ENCODE results near the gene DYNLT5. TPM values are rescaled to one million over a fixed set of nuclear protein-coding genes. Genes with fewer than 3 reads are reported as not detected.

DYNLT5 gene
- not detected in 2 replicates for total RNA-seq

GRCh38 chr1:66752000-66752592, at the start of gene DYNLT5:
DYNLT5 (plus strand) TSS chr1:66752459; CDS start chr1:66754659, 2,200 bp downstream.
- Histone ChIP-seq H3K36me3 (ENCODE audit: control insufficient read depth, insufficient read depth, low read length) (no peaks in the 10 kb centered on the region), H3K27me3 (ENCODE audit: control insufficient read depth, insufficient read depth, low read length) (no peaks in the 10 kb centered on the region), H3K4me3 (ENCODE audit: low read depth, low read length) (peak within 1 kb of the TSS; percentile 31)
- TF ChIP-seq CTCF (IDR thresholded peaks at IDR 0.05; ENCODE audit: insufficient read depth, low read length, poor library complexity, severe bottlenecking) = peak; percentile 39
- DNase-seq (ENCODE audit: low read depth) = no peak

GRCh38 chr1:66704177-66704875, 47.9 kb upstream of the DYNLT5 start:
- no peaks in the 10 kb centered on the region for H3K27me3 ChIP-seq (ENCODE audit: control insufficient read depth, insufficient read depth, low read length)
- no peaks in the 10 kb centered on the region for H3K36me3 ChIP-seq (ENCODE audit: control insufficient read depth, insufficient read depth, low read length)
- DNase-seq (ENCODE audit: low read depth) = no peak
- H3K4me3 ChIP-seq (ENCODE audit: low read depth, low read length) = no peak overlapping the region
- no peak for TF ChIP-seq CTCF (IDR thresholded peaks at IDR 0.05; ENCODE audit: insufficient read depth, low read length, poor library complexity, severe bottlenecking)

GRCh38 chr1:66705110-66705509, 47.1 kb upstream of the DYNLT5 start:
- no peaks in the 10 kb centered on the region for H3K27me3 ChIP-seq (ENCODE audit: control insufficient read depth, insufficient read depth, low read length)
- H3K4me3 ChIP-seq (ENCODE audit: low read depth, low read length) = no peak overlapping the region
- no peak for TF ChIP-seq CTCF (IDR thresholded peaks at IDR 0.05; ENCODE audit: insufficient read depth, low read length, poor library complexity, severe bottlenecking)
- DNase-seq (ENCODE audit: low read depth) = no peak
- H3K36me3 ChIP-seq (ENCODE audit: control insufficient read depth, insufficient read depth, low read length) = no peaks in the 10 kb centered on the region

- Histone ChIP-seq H3K4me3 (ENCODE audit: low read depth, low read length) (no peak overlapping the region), H3K27me3 (ENCODE audit: control insufficient read depth, insufficient read depth, low read length) (no peaks in the 10 kb centered on the region), H3K36me3 (ENCODE audit: control insufficient read depth, insufficient read depth, low read length) (no peaks in the 10 kb centered on the region)
- DNase-seq (ENCODE audit: low read depth) = no peak
- TF ChIP-seq CTCF (IDR thresholded peaks at IDR 0.05; ENCODE audit: insufficient read depth, low read length, poor library complexity, severe bottlenecking) = no peak
These were observed 40.8 kb upstream of the DYNLT5 start for GRCh38 chr1:66711420-66711819.

- H3K36me3 ChIP-seq (ENCODE audit: control insufficient read depth, insufficient read depth, low read length) = no peaks in the 10 kb centered on the region
- no peak for TF ChIP-seq CTCF (IDR thresholded peaks at IDR 0.05; ENCODE audit: insufficient read depth, low read length, poor library complexity, severe bottlenecking)
- no peak overlapping the region for H3K4me3 ChIP-seq (ENCODE audit: low read depth, low read length)
- H3K27me3 ChIP-seq (ENCODE audit: control insufficient read depth, insufficient read depth, low read length) = no peaks in the 10 kb centered on the region
- no peak for DNase-seq (ENCODE audit: low read depth)
These were observed 39.4 kb upstream of the DYNLT5 start for GRCh38 chr1:66712839-66713238.

Data from kidney epithelial cell (primary cell).